ENCODE measurements around the gene IRF6.

DNA sequence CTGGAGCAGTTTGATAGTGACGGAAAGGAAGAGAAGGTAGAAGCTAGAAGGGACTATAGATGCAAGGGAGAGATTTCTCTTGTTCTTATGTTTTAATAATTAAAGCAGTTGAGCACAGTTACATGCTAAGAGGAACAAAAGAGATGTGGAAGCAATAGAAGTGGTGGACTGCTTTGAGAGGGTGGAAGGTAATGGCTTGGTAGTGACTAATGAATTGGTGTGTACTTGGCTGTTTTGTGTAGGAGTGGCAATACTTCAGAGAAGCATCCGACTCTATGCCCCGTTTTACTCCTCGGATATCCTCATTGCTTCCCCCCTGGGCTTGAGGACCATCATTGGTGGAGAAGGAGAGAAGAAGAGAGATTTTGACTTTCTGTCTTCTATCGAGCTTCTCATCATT, 34.7 kb upstream of the IRF6 start:
- TF ChIP-seq ZFP3 (CRISPR knock-in tag; IDR thresholded peaks at IDR 0.05) = no peak
- no peak for TF ChIP-seq ZNF8 (CRISPR knock-in tag; IDR thresholded peaks at IDR 0.05)
- no peak for TF ChIP-seq PPARA (CRISPR knock-in tag; IDR thresholded peaks at IDR 0.05; ENCODE audit: borderline replicate concordance)
- TF ChIP-seq, protein P1, sequence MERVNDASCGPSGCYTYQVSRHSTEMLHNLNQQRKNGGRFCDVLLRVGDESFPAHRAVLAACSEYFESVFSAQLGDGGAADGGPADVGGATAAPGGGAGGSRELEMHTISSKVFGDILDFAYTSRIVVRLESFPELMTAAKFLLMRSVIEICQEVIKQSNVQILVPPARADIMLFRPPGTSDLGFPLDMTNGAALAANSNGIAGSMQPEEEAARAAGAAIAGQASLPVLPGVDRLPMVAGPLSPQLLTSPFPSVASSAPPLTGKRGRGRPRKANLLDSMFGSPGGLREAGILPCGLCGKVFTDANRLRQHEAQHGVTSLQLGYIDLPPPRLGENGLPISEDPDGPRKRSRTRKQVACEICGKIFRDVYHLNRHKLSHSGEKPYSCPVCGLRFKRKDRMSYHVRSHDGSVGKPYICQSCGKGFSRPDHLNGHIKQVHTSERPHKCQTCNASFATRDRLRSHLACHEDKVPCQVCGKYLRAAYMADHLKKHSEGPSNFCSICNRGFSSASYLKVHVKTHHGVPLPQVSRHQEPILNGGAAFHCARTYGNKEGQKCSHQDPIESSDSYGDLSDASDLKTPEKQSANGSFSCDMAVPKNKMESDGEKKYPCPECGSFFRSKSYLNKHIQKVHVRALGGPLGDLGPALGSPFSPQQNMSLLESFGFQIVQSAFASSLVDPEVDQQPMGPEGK (CRISPR knock-in tag; IDR thresholded peaks at IDR 0.05; ENCODE audit: borderline replicate concordance) = no peak

All from SK-N-SH treated with all-trans-retinoic acid at 6 μM for 48 hours (cell line).